Measurements from ENCODE around the gene TEX29. TPM values are rescaled to one million over a fixed set of nuclear protein-coding genes. Genes with fewer than 3 reads are reported as not detected.

The TEX29 gene
- total RNA-seq, 1 experiment from 2014 or later = 0.33 TPM

- H3K27me3 Mint-ChIP-seq (ENCODE audit: low read depth) = no peaks in the 10 kb centered on the region; the same call in 1 of the 2 replicates
- no peaks in the 10 kb centered on the region for H3K79me1 ChIP-seq (ENCODE audit: insufficient read depth, low read depth, low read length, poor library complexity, severe bottlenecking)
- no peaks in the 10 kb centered on the region for H3K9me3 ChIP-seq (ENCODE audit: control insufficient read depth, low read depth, low read length)
- H3K27me3 ChIP-seq (ENCODE audit: insufficient read depth, low read length) = no peaks in the 10 kb centered on the region
- H3K56ac ChIP-seq (ENCODE audit: insufficient read length, low read depth, low read length) = no peak overlapping the region
- no peak overlapping the region for H2AFZ ChIP-seq (ENCODE audit: low read length)
- H3K23me2 ChIP-seq (ENCODE audit: insufficient read length, low read depth, low read length, poor library complexity, severe bottlenecking) = no peaks in the 10 kb centered on the region
- no peak overlapping the region for H3K27ac Mint-ChIP-seq
- peaks cover 43 to 51% (median 51%) of the 10 kb centered on the region in 3 experiments for H3K36me3 Mint-ChIP-seq (ENCODE audit: insufficient read depth in 1 of 3, low read depth in 3 of 3)
- H3K9ac ChIP-seq (ENCODE audit: extremely low read depth, insufficient read length, low read length) = no peak overlapping the region
- H3T11ph ChIP-seq (ENCODE audit: low read length) = no peak overlapping the region
- H3K18ac ChIP-seq (ENCODE audit: insufficient read length, low read depth, low read length) = no peak overlapping the region
- no peak overlapping the region for H2BK5ac ChIP-seq (ENCODE audit: insufficient read length, low read length)
- no peak overlapping the region for H2BK20ac ChIP-seq (ENCODE audit: low read depth, low read length, poor library complexity, severe bottlenecking)
- no peak overlapping the region for H3K4me3 Mint-ChIP-seq
- H3K23ac ChIP-seq (ENCODE audit: insufficient read length, low read depth, low read length) = no peak overlapping the region
- H4K8ac ChIP-seq (replicated peaks; ENCODE audit: insufficient read length, low read depth, low read length) = no peak overlapping the region
- 0 out of 2 replicates have a peak, but pooled peaks cover 2% of the 10 kb centered on the region for H3K79me2 ChIP-seq (ENCODE audit: insufficient read depth, low read length)
- DNase-seq = no peak
- H3K9me3 Mint-ChIP-seq = peaks cover 37 to 44% of the 10 kb centered on the region in 2 experiments
- H3K4me1 ChIP-seq (ENCODE audit: insufficient read depth, low read length) = no peaks in the 10 kb centered on the region
- no peak overlapping the region for H3K27ac ChIP-seq (ENCODE audit: insufficient read length, low read depth, low read length)
- H2AK5ac ChIP-seq (ENCODE audit: insufficient read length, low read length) = no peak overlapping the region
- H4K5ac ChIP-seq (ENCODE audit: insufficient read length, low read depth, low read length) = no peak overlapping the region
- H4K20me1 ChIP-seq (ENCODE audit: control insufficient read depth, insufficient read depth, insufficient read length) = no peaks in the 10 kb centered on the region
- H3K4me2 ChIP-seq (ENCODE audit: insufficient read depth, insufficient read length, low read length) = no peak overlapping the region
- no peak for TF ChIP-seq CTCF (conservative IDR thresholded peaks at IDR 0.05)
- H2BK12ac ChIP-seq (ENCODE audit: insufficient read length, low read depth, low read length) = no peak overlapping the region
- no peak overlapping the region for H3K4ac ChIP-seq (ENCODE audit: low read depth, low read length)
- no peak overlapping the region for H2BK120ac ChIP-seq (ENCODE audit: low read depth, low read length, poor library complexity, severe bottlenecking)
- peaks cover 7 to 10% of the 10 kb centered on the region in 2 experiments for H3K4me1 Mint-ChIP-seq
- no peak overlapping the region for H4K91ac ChIP-seq (ENCODE audit: insufficient read length, low read depth, low read length)
- no CpG with 5 or more reads among the region's 17 CpGs for WGBS (ENCODE audit: extremely low coverage, insufficient read length, low lambda C conversion rate)
- no peak overlapping the region for H3K14ac ChIP-seq (ENCODE audit: insufficient read depth, low read length)
- no peak overlapping the region for H2BK15ac ChIP-seq (ENCODE audit: low read depth, low read length)
Measured at GRCh38 chr13:111312944-111313590, 7.4 kb upstream of the TEX29 start.
